22Rv1 (cell line): ENCODE measurements around the gene P2RX7.

Experiments used
- ZFX ChIP-seq: fragments of 450-650 bp; IDR thresholded peaks from 2 replicates; pipeline ENCODE4 v1.6.1; 2017; ENCODE audit warnings: antibody characterized with exemption, borderline replicate concordance
- TF ChIP-seq, protein P1 (sequence below): fragments of 450-650 bp; IDR thresholded peaks from 2 replicates; pipeline ENCODE4 v1.5.1; 2017; ENCODE audit warnings: mild to moderate bottlenecking

GRCh38 chr12:121230538-121230907 lies 97.8 kb downstream of the P2RX7 start:
- TF ChIP-seq, protein P1, sequence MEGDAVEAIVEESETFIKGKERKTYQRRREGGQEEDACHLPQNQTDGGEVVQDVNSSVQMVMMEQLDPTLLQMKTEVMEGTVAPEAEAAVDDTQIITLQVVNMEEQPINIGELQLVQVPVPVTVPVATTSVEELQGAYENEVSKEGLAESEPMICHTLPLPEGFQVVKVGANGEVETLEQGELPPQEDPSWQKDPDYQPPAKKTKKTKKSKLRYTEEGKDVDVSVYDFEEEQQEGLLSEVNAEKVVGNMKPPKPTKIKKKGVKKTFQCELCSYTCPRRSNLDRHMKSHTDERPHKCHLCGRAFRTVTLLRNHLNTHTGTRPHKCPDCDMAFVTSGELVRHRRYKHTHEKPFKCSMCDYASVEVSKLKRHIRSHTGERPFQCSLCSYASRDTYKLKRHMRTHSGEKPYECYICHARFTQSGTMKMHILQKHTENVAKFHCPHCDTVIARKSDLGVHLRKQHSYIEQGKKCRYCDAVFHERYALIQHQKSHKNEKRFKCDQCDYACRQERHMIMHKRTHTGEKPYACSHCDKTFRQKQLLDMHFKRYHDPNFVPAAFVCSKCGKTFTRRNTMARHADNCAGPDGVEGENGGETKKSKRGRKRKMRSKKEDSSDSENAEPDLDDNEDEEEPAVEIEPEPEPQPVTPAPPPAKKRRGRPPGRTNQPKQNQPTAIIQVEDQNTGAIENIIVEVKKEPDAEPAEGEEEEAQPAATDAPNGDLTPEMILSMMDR: peak; percentile 72
- TF ChIP-seq ZFX: no peak
